IPS-18a (cell line): ENCODE data around the gene FAF1.
A peak's percentile ranks its signal among the peaks of the same experiment; 100 is the strongest.
"Not testable (repeated sequence)": the region's sequence is repeated elsewhere in the genome, so short reads cannot be mapped to it uniquely, and the experiment has no call there.

ENCODE experiments used
- H3K27ac ChIP-seq: one replicate; pipeline ENCODE4 v1.5.1; 2013; ENCODE audit warnings: low read length
- H3K27me3 ChIP-seq: one replicate; pipeline ENCODE4 v1.6.1; 2013; ENCODE audit warnings: mild to moderate bottlenecking, low read length; ENCODE audit not compliant: control insufficient read depth, insufficient read depth
- H3K36me3 ChIP-seq: one replicate; pipeline ENCODE4 v1.6.1; 2013; ENCODE audit warnings: low read depth, low read length; ENCODE audit not compliant: control insufficient read depth
- H3K4me1 ChIP-seq: one replicate; pipeline ENCODE4 v1.6.1; 2013; ENCODE audit warnings: low read depth, low read length; ENCODE audit not compliant: control insufficient read depth
- H3K4me3 ChIP-seq: one replicate; pipeline ENCODE4 v1.5.1; 2013; ENCODE audit warnings: low read length
- H3K9ac ChIP-seq: one replicate; pipeline ENCODE4 v1.6.1; 2013; ENCODE audit warnings: mild to moderate bottlenecking, low read length, moderate library complexity
- H3K9me3 ChIP-seq: one replicate; pipeline ENCODE4 v1.6.1; 2013; ENCODE audit warnings: low read depth, low read length; ENCODE audit not compliant: control insufficient read depth

Gene FAF1

DNA sequence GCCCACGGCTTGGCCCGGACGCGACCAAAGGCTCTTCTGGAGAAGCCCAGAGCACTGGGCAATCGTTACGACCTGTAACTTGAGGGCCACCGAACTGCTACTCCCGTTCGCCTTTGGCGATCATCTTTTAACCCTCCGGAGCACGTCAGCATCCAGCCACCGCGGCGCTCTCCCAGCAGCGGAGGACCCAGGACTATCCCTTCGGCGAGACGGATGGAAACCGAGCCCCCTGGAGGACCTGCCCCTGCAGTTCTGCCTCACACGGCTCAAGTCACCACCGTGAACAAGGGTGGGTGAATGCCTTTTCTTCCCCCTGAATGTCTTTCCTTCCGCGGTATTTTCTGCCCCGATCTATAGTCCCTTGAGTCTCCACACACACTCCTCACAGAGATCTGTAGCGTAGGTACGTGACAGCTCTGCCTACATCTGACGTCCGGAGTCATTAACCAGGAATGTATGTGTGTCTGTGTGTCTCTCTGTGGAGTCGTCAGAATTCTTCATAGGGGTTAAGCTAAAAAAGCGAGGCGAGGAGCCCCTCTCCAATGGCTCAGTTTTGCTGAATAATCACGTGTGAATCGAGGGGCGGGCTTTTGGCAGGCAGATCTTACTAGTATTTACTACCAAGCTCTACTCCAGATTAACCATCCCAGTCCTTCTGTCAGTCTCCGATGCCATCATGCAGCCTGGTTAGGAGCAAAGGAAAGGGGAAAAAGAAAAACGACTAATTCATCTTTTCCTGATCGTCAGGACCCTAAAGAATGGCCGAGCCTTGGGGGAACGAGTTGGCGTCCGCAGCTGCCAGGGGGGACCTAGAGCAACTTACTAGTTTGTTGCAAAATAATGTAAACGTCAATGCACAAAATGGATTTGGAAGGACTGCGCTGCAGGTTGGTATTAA is 9.8 kb upstream of the FAF1 start, which contains the start of gene CDKN2C:
CDKN2C (plus strand) TSS at position 635 of the 898 bp plus-strand sequence; CDS start at position 759, 124 bp downstream.
- no peak within 1 kb of the TSS for H3K27ac ChIP-seq
- H3K9ac ChIP-seq, result no peak within 1 kb of the TSS
- no peaks in the 10 kb centered on the region for H3K9me3 ChIP-seq
- H3K4me1 ChIP-seq, result peaks cover 13% of the 10 kb centered on the region
- H3K27me3 ChIP-seq, result peaks cover 96% of the 10 kb centered on the region
- peak within 1 kb of the TSS; percentile 56 for H3K4me3 ChIP-seq
- no peaks in the 10 kb centered on the region for H3K36me3 ChIP-seq

DNA sequence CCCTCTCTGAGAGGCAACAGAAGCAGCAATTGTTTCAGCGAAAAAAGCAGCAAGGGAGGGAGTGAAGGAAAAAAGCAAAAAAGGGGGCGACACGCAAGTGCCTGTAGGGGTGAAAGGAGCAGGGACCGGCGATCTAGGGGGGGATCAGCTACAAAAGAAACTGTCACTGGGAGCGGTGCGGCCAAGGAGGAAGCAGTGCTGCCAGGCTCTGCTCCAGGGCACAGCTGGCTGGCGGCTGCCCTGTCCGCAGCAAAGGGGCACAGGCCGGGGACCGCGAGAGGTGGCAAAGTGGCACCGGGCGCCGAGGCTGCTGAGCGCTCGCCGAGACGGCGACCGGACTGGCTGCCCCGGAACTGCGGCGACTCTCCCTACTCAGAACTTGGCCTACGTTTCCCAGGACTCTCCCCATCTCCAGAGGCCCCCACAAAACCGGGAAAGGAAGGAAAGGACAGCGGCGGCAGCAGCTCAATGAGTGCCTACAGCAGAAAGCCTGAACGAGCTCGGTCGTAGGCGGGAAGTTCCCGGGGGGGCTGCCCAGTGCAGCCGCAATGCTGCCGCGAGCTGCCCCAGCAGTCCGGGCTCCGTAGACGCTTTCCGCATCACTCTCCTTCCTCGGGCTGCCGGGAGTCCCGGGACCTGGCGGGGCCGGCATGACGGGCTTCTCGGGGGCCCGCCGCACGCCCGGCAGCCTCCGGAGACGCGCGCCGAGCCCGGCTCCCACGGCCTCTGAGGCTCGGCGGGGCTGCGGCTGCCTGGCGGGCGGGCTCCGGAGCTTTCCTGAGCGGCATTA is 8.9 kb upstream of the FAF1 start:
- Histone ChIP-seq H3K9ac (no peak overlapping the region), H3K4me1 (peaks cover 13% of the 10 kb centered on the region), H3K27me3 (peaks cover 96% of the 10 kb centered on the region), H3K9me3 (no peaks in the 10 kb centered on the region), H3K27ac (no peak overlapping the region), H3K4me3 (peak overlapping the region; percentile 56), H3K36me3 (no peaks in the 10 kb centered on the region)

DNA sequence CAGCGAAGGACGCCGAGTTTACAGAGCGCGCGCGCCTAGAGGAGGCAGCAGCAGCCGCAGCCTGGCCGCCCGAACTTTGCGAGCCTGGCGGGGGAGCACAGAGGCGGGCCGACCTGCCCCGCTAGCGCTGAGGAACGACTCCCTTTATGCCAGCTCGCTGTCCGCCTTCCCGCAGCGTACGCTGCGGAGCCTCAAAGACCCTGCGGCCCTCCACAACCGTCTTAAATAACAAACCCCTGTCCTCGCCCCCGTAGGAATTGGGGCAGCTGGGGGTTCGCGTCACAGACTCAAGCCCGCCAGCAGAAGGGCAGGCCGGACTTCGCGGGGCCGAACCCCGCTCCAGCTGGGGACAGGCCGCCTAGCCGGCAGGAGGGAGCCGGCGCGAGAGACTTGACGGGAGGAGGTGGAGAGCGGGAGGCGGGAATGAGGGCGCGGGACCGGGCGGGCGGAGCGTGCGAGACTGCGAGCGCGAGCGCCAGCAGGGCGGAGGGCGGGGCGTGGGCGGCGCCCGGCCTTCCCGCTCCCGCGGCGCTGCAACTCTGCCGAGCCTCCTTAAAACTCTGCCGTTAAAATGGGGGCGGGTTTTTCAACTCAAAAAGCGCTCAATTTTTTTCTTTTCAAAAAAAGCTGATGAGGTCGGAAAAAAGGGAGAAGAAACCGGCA is 8.2 kb upstream of the FAF1 start:
- no peak overlapping the region for H3K27ac ChIP-seq

GRCh38 chr1:50967416-50968157 is 7.5 kb upstream of the FAF1 start:
- no peak overlapping the region for H3K9ac ChIP-seq
- peaks cover 91% of the 10 kb centered on the region for H3K27me3 ChIP-seq
- H3K4me3 ChIP-seq, result peak overlapping the region; percentile 56
- no peak overlapping the region for H3K27ac ChIP-seq
- H3K9me3 ChIP-seq, result no peaks in the 10 kb centered on the region
- no peaks in the 10 kb centered on the region for H3K36me3 ChIP-seq
- H3K4me1 ChIP-seq, result peaks cover 13% of the 10 kb centered on the region

More for the DNA sequence above, 8.2 kb upstream of the FAF1 start:
- peaks cover 93% of the 10 kb centered on the region for H3K27me3 ChIP-seq
- H3K4me1 ChIP-seq, result peaks cover 13% of the 10 kb centered on the region
- no peak overlapping the region for H3K9ac ChIP-seq
- peak overlapping the region; percentile 56 for H3K4me3 ChIP-seq
- no peaks in the 10 kb centered on the region for H3K36me3 ChIP-seq
- no peaks in the 10 kb centered on the region for H3K9me3 ChIP-seq

DNA sequence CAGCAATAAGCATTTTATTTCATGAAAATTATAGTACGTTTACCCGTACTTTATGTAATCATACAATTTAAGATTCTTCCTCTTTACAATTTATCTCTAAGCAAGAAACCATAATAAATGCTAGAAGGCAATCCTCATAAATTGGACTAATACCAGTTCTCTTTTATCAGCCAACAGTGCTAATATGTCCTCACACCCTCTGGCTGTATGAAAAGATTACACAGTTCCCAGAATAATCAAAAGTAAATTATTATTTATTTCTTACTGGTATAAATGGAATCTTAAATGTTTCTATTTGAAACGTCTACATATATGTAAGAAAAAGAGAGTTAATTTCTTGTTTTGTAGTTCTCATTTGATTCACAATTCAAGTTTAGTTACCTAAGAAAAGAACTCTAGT is 6.9 kb upstream of the FAF1 start:
- Histone ChIP-seq H3K27ac (no peak overlapping the region), H3K9ac (no peak overlapping the region), H3K4me1 (peaks cover 13% of the 10 kb centered on the region), H3K36me3 (no peaks in the 10 kb centered on the region), H3K4me3 (no peak overlapping the region), H3K9me3 (no peaks in the 10 kb centered on the region), H3K27me3 (peaks cover 85% of the 10 kb centered on the region)

DNA sequence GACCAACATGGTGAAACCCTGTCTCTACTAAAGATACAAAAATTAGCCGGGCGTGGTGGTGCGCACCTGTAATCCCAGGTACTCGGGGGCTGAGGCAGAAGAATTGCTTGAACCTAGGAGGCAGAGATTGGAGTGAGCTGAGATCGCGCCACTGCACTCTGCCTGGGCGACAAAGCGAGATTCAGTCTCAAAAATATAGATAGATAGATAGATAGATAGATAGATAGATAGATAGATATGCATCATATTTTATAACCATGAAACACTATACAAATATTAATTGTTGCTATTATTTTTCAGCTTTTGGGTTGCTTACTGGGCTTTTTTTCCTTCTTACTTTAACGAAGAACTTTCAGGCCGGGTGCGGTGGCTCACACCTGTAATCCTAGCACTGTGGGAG is 4.8 kb upstream of the FAF1 start:
- peaks cover 64% of the 10 kb centered on the region for H3K27me3 ChIP-seq
- no peaks in the 10 kb centered on the region for H3K36me3 ChIP-seq
- no peak overlapping the region for H3K27ac ChIP-seq
- H3K9me3 ChIP-seq, result no peaks in the 10 kb centered on the region
- H3K9ac ChIP-seq, result no peak overlapping the region
- peaks cover 10% of the 10 kb centered on the region for H3K4me1 ChIP-seq
- no peak overlapping the region for H3K4me3 ChIP-seq

DNA sequence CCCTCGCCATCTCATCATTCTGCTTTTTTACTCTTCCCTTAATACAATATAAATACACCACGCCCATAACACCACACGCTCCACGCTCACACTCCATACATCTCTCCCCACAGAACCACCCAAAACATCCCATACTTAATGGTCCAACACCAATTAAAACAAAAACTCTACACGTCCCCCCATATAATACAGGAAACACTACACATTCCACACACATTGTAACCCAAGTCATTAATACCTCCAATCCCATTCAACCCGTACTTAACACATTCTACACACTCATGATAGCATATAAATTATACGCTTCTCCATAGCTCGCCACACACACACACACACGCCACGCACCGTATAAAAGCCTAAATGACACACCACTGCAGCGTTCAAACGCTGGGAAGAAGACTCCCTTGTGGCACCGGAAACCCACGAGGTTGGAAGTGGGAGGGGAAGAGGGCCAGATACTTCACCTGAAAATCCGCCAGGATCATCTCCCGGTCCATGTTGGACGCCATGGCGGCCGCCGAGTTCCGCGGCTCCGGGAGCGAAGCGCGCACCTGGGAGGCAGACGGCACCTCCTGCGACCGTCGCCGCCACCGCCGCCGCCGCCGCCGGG is 659 bp downstream of the FAF1 start:
- peaks cover 13% of the 10 kb centered on the region for H3K27me3 ChIP-seq
- H3K9me3 ChIP-seq, result no peaks in the 10 kb centered on the region
- H3K4me3 ChIP-seq, result peak overlapping the region; percentile 97
- H3K27ac ChIP-seq, result peak overlapping the region; percentile 41
- H3K36me3 ChIP-seq, result no peaks in the 10 kb centered on the region
- peak overlapping the region; percentile 88 for H3K9ac ChIP-seq
- peaks cover 3% of the 10 kb centered on the region for H3K4me1 ChIP-seq

- no peak overlapping the region for H3K9ac ChIP-seq
These were observed 5.0 kb downstream of the FAF1 start for GRCh38 chr1:50955116-50955515.

DNA sequence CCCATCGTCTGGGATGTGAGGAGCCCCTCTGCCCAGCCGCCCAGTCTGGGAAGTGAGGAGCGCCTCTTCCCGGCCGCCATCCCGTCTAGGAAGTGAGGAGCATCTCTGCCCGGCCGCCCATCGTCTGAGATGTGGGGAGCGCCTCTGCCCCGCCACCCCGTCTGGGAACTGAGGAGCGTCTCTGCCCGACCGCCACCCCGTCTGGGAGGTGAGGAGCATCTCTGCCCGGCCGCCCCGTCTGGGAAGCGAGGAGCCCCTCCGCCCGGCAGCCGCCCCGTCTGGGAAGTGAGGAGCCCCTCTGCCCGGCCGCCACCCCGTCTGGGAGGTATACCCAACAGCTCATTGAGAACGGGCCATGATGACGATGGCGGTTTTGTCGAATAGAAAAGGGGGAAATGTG is 7.5 kb downstream of the FAF1 start:
- not testable (repeated sequence) for H3K4me1 ChIP-seq, H3K27me3 ChIP-seq, H3K27ac ChIP-seq, H3K4me3 ChIP-seq, H3K9me3 ChIP-seq, H3K9ac ChIP-seq, H3K36me3 ChIP-seq

More at GRCh38 chr1:50955116-50955515, 5.0 kb downstream of the FAF1 start:
- Histone ChIP-seq H3K27ac (no peak overlapping the region), H3K4me3 (no peak overlapping the region), H3K27me3 (no peaks in the 10 kb centered on the region), H3K9me3 (no peaks in the 10 kb centered on the region), H3K4me1 (no peaks in the 10 kb centered on the region), H3K36me3 (no peaks in the 10 kb centered on the region)

- no peak overlapping the region for H3K4me3 ChIP-seq
- H3K36me3 ChIP-seq, result no peaks in the 10 kb centered on the region
- H3K9ac ChIP-seq, result no peak overlapping the region
- H3K27me3 ChIP-seq, result no peaks in the 10 kb centered on the region
- no peak overlapping the region for H3K27ac ChIP-seq
- H3K4me1 ChIP-seq, result no peaks in the 10 kb centered on the region
- H3K9me3 ChIP-seq, result no peaks in the 10 kb centered on the region
These were observed 9.7 kb downstream of the FAF1 start for GRCh38 chr1:50950396-50950795.
